ENCODE results near the gene ADD2.

DNA sequence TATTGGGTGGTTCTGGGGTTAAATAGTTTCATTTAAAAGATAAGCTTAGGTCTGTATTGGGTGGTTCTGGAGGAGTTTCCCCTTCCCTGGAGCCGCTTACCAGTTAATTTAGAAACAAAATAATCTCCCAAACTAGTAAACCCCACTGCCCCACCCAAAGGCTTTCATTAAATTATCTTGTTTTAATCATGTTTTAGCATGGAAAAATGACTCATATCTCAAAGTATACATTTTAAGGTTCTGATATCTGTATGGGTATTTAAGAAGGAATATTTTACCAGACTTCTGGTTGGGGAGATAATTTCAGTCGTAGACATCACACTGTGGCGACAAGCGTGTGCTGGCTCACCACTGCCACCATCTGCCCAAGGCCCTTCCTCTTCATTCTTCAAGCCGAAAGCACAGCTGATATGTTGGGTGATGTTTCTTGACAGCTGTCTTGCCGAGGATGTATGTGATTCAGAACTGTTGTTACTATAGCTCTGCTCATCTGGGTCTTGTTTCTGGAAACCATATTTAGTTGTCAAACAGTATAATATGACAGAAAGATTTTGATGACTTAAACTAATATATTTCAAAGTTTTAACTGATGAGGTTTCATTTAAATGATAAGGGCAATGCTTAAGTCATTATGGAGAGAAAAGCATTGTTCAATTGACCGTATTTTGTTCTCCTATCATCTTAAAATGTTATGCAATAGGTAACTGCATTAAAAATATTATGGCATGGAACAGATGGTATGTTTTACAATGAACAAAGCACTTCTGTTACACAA, 17.3 kb upstream of the ADD2 start:
- TF ChIP-seq, protein P1, sequence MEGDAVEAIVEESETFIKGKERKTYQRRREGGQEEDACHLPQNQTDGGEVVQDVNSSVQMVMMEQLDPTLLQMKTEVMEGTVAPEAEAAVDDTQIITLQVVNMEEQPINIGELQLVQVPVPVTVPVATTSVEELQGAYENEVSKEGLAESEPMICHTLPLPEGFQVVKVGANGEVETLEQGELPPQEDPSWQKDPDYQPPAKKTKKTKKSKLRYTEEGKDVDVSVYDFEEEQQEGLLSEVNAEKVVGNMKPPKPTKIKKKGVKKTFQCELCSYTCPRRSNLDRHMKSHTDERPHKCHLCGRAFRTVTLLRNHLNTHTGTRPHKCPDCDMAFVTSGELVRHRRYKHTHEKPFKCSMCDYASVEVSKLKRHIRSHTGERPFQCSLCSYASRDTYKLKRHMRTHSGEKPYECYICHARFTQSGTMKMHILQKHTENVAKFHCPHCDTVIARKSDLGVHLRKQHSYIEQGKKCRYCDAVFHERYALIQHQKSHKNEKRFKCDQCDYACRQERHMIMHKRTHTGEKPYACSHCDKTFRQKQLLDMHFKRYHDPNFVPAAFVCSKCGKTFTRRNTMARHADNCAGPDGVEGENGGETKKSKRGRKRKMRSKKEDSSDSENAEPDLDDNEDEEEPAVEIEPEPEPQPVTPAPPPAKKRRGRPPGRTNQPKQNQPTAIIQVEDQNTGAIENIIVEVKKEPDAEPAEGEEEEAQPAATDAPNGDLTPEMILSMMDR (IDR thresholded peaks at IDR 0.05) = peak; percentile 68
- no peak for TF ChIP-seq EZH2phosphoT487 (IDR thresholded peaks at IDR 0.05)
- no peak for TF ChIP-seq EZH2 (IDR thresholded peaks at IDR 0.05)

Data from neural progenitor cell (in vitro differentiated cells).